Measurements from ENCODE around the gene ESRRA. TPM values are rescaled to one million over a fixed set of nuclear protein-coding genes. Genes with fewer than 3 reads are reported as not detected.

Gene ESRRA
- total and polyA plus RNA-seq, 2 of the 8 experiments (the other 6 are each of a cell fraction or from before 2014, with no cell fraction given): 18.2 to 37.0 TPM

DNA sequence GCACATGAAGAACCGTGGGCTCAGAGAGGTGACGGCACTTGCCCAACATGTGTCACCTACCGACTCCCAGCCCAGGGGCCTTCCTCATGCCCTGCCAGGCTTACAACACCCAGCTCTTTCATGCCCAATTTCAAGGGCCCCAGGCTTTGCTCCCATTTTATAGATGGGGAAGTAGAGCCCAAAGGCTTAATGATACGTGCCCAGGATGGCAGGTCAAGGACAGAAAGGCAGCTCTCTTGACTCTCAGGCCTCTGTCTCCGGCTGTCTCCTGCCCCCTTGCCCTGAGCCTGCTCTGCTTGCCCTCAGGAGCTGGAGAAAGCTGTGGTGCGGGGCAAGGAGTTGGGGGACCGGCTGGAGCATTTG lies 43.7 kb downstream of the ESRRA start:
- Histone ChIP-seq H3K14ac (ENCODE audit: insufficient read length) (no peak overlapping the region), H3K36me3 (ENCODE audit: control insufficient read depth in 2 of 4, insufficient read depth in 4 of 4, low read length in 3 of 4) (no peaks in the 10 kb centered on the region), H2BK20ac (ENCODE audit: low read length) (no peak overlapping the region), H2BK12ac (ENCODE audit: low read depth, low read length) (peak overlapping the region; percentile 14; the same call in 1 of the 2 replicates), H3K79me2 (ENCODE audit: control insufficient read depth in 1 of 2, insufficient read depth in 2 of 2, low read length in 2 of 2) (no peaks in the 10 kb centered on the region), H3K79me1 (ENCODE audit: low read depth, low read length) (no peaks in the 10 kb centered on the region), H3K18ac (ENCODE audit: extremely low read depth, low read length) (no peak overlapping the region), H4K20me1 (replicated peaks in 1 of 2; ENCODE audit: control insufficient read depth in 1 of 2, insufficient read depth in 2 of 2, low read length in 2 of 2) (peaks cover 0 to 2% of the 10 kb centered on the region in 2 experiments), H4K5ac (ENCODE audit: insufficient read length, low read depth, low read length) (no peak overlapping the region), H3K4me2 (ENCODE audit: insufficient read depth in 1 of 2, low read depth in 2 of 2, low read length in 2 of 2) (no peak overlapping the region), H3K27me3 (replicated peaks in 1 of 4; ENCODE audit: control insufficient read depth in 3 of 4, extremely low read depth in 1 of 4, insufficient read depth in 3 of 4, low read length in 3 of 4) (no peaks in the 10 kb centered on the region), H2BK15ac (ENCODE audit: low read length) (0 out of 2 replicates have a peak overlapping the region, but pooled peaks have one; percentile 46), H2BK5ac (ENCODE audit: low read depth, low read length) (no peak overlapping the region), H3K27ac (ENCODE audit: low read depth, low read length) (no peak overlapping the region), H3K23ac (ENCODE audit: insufficient read length) (no peak overlapping the region), H3K4ac (replicated peaks; ENCODE audit: insufficient read length, low read depth, low read length) (no peak overlapping the region), H3K56ac (replicated peaks; ENCODE audit: insufficient read length, low read depth, low read length) (no peak overlapping the region), H4K91ac (replicated peaks; ENCODE audit: insufficient read length, low read length) (peak overlapping the region; percentile 47), H3K9ac (replicated peaks in 1 of 4; ENCODE audit: extremely low read depth in 1 of 4, low read depth in 3 of 4, low read length in 3 of 4) (no peak overlapping the region), H3K4me3 (ENCODE audit: extremely low read depth in 1 of 4, insufficient read depth in 2 of 4, low read depth in 3 of 4, low read length in 4 of 4) (no peak overlapping the region), H4K8ac (ENCODE audit: extremely low read depth, insufficient read depth, low read length) (peak overlapping the region; percentile 71; the same call in 1 of the 2 replicates), H3K9me3 (ENCODE audit: insufficient read depth in 2 of 2, low read depth in 1 of 2, low read length in 1 of 2) (no peaks in the 10 kb centered on the region), H2AFZ (ENCODE audit: low read length) (no peak overlapping the region), H2AK5ac (ENCODE audit: low read depth, low read length) (no peak overlapping the region), H3K23me2 (ENCODE audit: low read depth, low read length) (no peaks in the 10 kb centered on the region), H2BK120ac (replicated peaks; ENCODE audit: low read depth, low read length) (no peak overlapping the region), H3K4me1 (replicated peaks in 1 of 4; ENCODE audit: control insufficient read depth in 3 of 4, insufficient read depth in 4 of 4, low read length in 3 of 4) (peaks cover 0 to 6% (median 2%) of the 10 kb centered on the region in 4 experiments; a peak in 3 of 7 replicates)
- DNase-seq (ENCODE audit: low read depth in 1 of 2, low spot score in 2 of 2) (no peak), FAIRE-seq (no peak)
- ChIA-PET CTCF (ENCODE audit: partially characterized antibody) (interaction anchor here (1.0 to 37.6 kb wide), 12 partner anchors 9 to 303 kb away, joined by 3 to 614 read pairs (median 5); partner anchors contain the start of genes CATSPERZ, CCDC88B, ESRRA and PRDX5), POLR2A (ENCODE audit: partially characterized antibody) (interaction anchor here (0.7 to 3.3 kb wide), 5 partner anchors 8 to 117 kb away, joined by 3 to 9 read pairs (median 4); partner anchors contain the start of genes PRDX5, RPS6KA4 and TRMT112)
- 90% methylated on average over 7 of the region's 7 CpGs; no CpG with 5 or more reads in 1 of the 2 experiments for WGBS, 2 experiments (ENCODE audit: extremely low coverage in 1 of 2, insufficient coverage in 1 of 2, insufficient read length in 1 of 2, insufficient replicate concordance in 2 of 2, low coverage in 1 of 2, low lambda C conversion rate in 2 of 2, missing lambda C conversion rate in 1 of 2)
- TF ChIP-seq GABPA (IDR thresholded peaks at IDR 0.05; ENCODE audit: borderline replicate concordance, insufficient read depth, low read length) (no peak), CBX5 (IDR thresholded peaks at IDR 0.05; ENCODE audit: low read depth, low read length) (no peak), JUN (IDR thresholded peaks at IDR 0.05; ENCODE audit: low read depth, low read length) (no peak), MAX (IDR thresholded peaks at IDR 0.05) (no peak), CBX8 (IDR thresholded peaks at IDR 0.05; ENCODE audit: borderline replicate concordance, low read depth, low read length) (no peak), TEAD4 (IDR thresholded peaks at IDR 0.05; ENCODE audit: low read depth, low read length) (no peak), SP2 (IDR thresholded peaks at IDR 0.05; ENCODE audit: low read length) (no peak), TBP (IDR thresholded peaks at IDR 0.05; ENCODE audit: low read depth, low read length) (no peak), ZNF274 (IDR thresholded peaks at IDR 0.05; ENCODE audit: borderline replicate concordance, extremely low read depth, low read length) (no peak), BCL11A (IDR thresholded peaks at IDR 0.05; ENCODE audit: low read depth in 2 of 2, low read length in 2 of 2) (no peak), HDAC2 (IDR thresholded peaks at IDR 0.05; ENCODE audit: borderline replicate concordance in 1 of 2, low read depth in 2 of 2, low read length in 2 of 2) (no peak), SIX5 (IDR thresholded peaks at IDR 0.05; ENCODE audit: low read depth, low read length) (no peak)
